Neural cell (in vitro differentiated cells): ENCODE results near the gene NUTM2A.
"Not testable (repeated sequence)": the region's sequence is repeated elsewhere in the genome, so short reads cannot be mapped to it uniquely, and the experiment has no call there.

Experiments
- CTCF ChIP-seq: fragments of 450-650 bp; IDR thresholded peaks from 2 replicates; pipeline ENCODE4 v1.5.1; 2014; ENCODE audit warnings: antibody characterized with exemption, mild to moderate bottlenecking, moderate library complexity; ENCODE audit not compliant: poor library complexity, severe bottlenecking
- EZH2 ChIP-seq: fragments of 200-600, 300-800 bp; shearing (Covaris generic), sonication (generic); IDR thresholded peaks from 2 replicates; pipeline ENCODE4 v1.6.1; 2014; ENCODE audit warnings: antibody characterized with exemption, low read length, borderline replicate concordance, mild to moderate bottlenecking; ENCODE audit not compliant: insufficient read depth, poor library complexity, severe bottlenecking
- MXI1 ChIP-seq: fragments of 450-650 bp; conservative IDR thresholded peaks from 2 replicates; pipeline ENCODE4 v1.6.1; 2014; ENCODE audit warnings: antibody characterized with exemption, mild to moderate bottlenecking; ENCODE audit not compliant: poor library complexity, severe bottlenecking
- REST ChIP-seq: IDR thresholded peaks from 2 replicates; pipeline ENCODE4 v1.6.1; 2012; ENCODE audit warnings: borderline replicate concordance
- TAF1 ChIP-seq: IDR thresholded peaks from 2 replicates; pipeline ENCODE4 v1.6.1; 2012; ENCODE audit warnings: low read depth

- not testable (repeated sequence) for TF ChIP-seq CTCF, MXI1, REST, EZH2, TAF1
Measured at GRCh38 chr10:87184421-87184820, 40.8 kb upstream of the NUTM2A start.
